C1 segment of cervical spinal cord (tissue), 14 donors: ENCODE data around the gene OGN.

Experiments
- DNase-seq, 14 donors: peaks; one replicate each; lab custom pipeline; 2025; lab: John Stamatoyannopoulos, UW

Gene OGN

DNA sequence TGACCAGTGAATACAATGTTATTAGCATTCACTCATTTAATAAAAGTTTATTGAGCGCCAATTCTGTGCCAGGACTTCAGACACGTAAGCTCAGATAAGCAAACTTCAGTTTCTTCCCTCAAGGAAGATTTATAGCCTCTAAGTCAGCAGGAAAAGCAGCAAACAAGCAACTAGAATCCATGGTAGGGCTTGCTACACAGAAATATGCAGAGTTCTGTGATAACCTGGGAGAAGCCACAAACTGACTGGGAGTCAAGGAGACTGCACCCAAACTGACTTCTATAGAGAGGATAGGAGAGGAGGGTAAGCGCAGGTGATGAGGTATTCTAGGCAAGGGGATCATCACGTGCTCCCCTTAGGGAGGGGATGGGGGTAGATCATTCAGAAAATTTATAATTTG lies 1.4 kb upstream of the OGN start:
- DNase-seq = no peak

DNA sequence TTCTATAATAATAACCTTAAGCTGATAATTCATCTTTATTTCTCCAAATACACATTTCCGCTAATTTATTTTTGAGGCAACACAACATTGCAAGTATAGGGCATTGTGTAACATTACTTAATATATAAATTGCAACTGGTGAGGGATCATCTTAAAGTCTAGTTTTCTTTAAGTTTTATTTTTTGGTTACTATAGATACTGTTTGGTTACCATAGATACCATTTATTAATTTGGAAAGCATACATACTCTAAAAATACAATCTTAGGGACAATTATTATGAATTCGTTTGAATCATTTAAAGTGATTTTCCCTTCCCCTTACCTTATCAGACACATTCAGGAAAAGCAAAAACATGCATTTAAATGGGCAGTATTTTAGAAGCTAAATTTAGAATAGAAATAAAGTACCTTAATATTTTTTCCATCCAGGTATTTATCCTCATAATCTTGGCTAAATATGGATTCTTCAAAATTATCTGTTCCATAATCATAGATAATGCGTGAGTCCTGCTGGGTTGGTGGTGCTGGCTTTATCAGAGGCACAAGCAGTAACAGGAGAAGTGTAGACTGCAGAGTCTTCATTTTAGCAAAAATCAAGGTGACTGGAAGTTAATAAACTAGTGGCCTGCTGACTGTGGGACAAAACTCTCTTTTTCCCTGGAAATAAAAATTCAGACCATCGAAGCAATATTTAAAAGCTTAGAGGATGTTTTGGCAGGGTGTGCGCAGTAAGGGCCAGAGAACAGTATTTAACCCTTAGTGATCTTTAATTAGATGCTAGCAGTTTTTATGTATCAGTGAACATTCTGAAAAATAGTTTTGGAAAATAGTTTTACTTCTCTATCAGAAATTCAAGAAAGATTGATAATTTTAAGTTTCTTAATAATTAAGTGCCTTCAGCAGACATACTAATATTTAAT lies 1.3 kb downstream of the OGN start:
- no peak for DNase-seq

DNA sequence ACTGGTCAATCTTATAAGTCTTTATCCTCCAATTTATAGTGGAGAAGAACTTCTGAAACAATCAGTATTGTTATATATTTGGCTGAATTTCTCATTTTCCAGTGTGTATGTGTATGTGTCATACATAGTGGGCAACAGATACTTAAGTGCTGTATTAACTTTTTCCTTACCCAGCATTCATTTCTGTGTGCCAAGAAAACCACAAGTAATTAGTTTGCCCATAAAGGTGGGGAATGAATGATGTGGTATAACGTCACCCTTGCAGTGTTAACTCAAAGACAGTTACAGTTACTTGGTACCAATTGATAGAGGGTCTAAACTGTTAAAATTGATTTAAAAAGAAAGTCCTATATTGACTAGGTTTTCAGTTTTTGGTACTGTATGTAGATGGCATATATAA lies 2.0 kb downstream of the OGN start:
- no peak for DNase-seq

DNA sequence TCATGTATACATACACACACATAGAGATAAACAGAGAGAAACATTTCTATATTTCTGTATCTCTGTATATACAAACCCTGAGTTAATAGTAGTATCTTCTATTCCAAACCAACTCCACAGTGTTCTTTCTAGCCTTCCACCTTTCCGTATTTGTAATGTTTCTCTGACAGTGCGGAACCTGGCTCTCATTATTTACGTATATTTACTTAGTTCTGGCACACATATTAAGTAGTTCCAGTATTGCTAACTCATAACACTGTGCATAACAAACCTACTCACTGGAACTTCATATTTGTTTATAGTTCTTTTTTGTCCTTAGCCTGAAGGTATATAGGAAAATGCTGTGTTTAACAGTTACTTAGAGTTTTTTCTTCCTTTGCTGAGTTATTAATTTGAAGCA lies 6.5 kb downstream of the OGN start:
- DNase-seq = no peak

DNA sequence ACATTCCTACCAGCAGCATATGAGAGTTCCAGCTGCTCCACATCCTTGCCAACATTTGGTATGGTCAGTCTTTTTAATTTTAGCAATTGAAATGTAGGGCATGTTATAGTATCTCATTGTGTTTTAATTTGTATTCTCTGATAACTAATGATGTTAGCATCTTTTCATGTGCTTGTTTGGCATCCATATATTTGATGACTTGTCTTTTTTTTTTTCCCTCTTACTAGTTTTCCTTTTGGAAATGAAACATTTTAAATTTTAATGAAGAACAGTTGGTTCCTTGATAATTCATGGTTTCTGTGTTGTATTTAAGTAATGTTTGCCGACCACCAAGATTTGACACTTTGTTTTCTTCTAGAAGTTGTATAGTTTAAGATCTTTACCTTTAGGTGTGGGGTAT lies 8.8 kb downstream of the OGN start:
- DNase-seq = no peak

DNA sequence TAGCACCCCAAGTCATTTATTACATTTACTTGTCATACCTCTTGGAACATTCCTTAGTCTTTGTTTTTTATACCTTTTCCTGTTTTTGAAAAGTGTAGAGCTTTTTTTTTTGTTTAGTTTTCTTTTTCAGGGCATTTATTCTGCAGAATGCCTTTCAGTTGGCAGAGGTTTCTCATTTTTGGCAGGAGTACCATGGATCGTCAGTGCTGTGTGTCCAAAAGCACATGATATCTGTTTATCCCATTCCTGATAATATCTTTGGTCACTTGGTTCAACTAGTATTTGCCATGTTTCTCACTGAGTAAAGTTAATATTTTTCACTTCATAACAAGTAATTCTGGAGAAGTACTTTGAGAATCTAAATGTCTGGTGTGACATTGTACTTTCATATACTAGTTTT lies 10.7 kb downstream of the OGN start:
- DNase-seq = no peak

DNA sequence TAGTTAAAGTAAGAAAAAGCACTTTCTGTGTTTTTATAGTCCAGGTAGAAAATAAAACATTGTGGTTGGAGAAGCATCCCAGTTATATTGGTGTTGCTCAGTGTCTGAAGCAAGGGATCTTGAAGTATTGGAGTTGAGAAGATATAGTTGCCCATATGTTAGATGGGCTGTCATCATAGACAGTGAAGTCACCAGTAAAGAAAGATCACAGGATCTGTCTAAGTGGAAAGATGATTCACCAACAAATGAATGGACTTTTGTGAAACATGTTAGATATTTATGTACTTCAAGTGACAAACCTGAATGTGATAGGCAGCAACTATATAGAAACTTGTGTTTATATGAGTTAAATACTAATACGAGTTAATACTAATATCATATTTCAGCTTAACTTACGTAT lies 11.7 kb downstream of the OGN start:
- DNase-seq = no peak

DNA sequence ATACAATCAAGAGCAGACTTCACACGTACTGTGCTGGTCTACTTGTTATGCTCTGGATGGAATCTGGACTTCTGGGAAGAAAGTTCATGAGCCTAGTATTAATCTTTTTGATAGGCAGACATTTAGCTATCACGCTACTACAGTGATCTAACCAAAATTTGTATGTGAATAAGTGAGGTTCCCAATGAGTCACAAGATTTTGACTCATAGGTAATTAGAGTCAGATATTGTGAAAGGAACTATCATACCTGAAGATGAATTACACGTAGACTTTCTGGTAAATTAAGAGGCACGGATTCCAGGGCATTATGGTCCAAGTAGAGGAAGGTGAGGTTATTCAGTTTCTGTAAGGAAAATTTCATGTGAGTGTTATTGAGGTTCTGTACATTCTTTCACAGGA lies 18.4 kb downstream of the OGN start:
- DNase-seq = no peak

DNA sequence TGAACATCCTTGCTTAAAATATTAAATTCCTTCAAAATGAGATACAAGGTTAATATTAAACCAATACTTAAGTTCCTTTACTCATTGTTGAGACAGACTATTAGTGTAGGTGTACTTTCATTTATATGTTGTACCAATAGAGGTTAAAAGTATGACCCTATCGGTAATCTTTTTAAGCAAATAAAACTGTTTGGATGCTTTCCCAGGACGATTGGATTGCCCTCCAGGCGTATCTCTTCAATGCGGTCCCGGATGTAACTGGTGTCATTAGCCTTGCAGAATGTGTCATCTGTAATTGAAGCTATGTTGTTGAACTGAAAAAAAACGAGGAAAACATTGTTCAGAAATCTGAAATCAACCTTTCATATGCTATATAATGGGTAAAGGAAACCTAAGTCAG lies 18.9 kb downstream of the OGN start:
- no peak for DNase-seq

DNA sequence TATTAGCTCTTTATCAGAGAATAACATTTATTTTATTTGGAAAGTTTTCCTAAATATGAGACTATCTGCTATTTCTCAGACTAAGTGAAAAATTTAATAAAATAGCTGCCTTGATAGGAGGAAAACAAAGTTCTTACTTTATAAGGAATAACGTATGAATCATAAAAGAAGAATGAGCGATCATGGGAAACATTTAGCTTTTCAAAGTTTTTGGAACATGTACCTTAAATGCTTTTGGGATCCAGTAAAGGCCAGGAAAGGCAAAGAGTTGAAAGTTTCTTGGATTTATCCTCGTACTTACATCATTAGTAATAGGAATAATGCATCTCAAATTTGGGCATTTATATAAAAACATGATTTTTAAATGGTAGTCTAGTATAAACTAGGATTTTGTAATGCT lies 19.4 kb downstream of the OGN start:
- no peak for DNase-seq

DNA sequence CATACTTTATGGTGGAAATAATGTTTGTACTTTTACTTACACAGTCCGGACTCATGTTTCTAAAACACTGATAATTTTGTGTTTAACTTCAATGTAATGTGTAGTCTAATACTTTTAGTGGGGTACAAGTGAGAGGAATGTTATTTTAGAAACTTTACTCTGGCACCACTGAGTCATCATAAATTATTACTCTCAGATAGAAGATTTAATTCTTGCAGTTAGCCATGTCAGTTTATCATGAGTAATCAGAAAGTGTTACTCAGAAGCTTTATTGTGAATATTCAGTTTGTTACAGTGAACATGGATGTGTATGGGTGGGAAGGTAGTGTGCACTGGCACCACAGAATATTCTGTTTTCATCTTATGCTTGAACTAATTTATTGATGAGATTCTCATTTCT lies 20.0 kb downstream of the OGN start:
- no peak for DNase-seq

DNA sequence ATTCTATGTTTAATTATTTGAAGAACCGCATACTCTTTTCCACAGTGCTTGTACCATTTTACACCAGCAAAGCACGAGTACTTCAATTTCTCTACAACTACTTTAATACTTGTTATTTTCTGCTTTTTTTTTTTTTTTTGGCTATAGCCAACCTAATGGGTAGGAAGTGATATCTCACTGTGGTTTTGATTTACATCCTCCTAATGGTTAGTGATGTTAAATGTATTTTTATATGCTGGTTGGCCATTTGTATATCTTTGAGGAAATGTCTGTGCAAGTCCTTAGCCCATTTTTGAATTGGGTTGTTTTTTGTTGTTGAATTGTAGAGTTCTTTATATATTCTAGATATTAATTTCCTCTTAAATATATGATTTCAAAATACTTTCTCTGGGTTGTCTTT lies 22.6 kb downstream of the OGN start:
- DNase-seq = no peak

DNA sequence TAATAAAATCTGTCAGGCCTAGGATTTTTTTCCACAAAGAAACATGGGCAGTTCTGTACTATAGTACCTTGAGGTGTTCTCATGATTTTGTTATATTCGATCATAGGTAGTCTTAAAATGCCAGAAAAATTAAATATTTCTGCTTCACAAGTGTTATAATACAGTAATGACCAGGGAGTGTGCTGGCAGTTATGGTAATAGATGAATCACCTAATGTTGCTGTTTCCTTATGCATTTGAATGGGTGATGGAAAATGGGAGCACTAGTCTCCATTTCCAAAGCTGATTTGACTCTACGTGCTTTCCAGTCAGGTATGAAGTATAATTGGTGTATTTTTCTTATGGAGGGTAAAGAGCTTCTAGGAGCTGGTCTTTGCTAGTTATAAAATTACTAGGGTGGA lies 23.8 kb downstream of the OGN start:
- no peak for DNase-seq

DNA sequence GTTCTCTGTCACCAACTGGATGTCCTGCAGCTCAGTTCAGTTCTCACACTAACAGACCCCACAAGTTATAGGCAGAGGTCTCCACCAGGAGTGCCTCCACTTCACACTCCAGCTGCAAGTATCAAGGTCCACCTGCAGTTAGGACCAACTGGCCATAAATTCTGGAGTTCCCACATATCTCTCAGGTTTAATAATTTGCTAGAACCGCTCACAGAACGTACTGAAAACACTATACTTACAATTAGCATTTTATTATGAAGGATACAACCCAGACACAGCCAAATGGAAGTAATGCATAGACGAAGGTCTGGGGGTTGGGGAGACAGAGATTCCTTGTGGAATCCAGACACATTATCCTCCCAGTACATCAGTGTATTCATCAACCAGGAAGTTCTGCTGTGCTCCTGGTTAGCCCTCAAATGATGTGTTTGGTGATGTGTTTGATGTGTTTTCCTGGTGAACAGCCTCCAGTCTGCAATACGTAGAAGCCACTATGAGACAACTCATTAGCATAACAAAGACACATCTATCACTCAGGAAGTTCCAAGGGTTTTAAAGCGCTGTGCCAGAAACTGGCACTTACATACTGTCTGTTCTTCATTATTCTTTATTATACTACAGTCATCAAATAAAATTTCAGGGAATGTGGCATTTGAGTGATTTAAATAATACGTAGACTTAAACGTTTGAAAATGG lies 25.4 kb downstream of the OGN start:
- no peak for DNase-seq

DNA sequence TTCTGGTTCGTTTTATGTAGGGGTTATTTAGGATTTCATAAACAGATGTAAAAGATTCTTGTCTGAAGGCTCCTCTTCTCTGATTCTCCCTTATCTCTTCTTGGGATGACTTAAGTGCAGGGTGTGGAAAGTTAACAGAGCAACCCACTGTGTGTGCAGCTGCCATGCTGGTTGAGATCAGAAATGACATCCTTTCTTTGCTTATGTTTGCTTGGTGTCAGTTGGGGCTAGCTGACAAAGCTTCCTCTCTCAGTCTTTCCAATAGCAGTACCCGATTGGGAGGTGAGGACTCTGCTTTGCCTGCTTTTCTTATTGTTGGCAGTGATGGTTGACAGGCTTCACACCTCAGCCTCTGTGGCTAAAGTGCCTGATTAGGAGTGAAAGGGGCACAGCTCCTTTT lies 26.5 kb downstream of the OGN start:
- DNase-seq = no peak

DNA sequence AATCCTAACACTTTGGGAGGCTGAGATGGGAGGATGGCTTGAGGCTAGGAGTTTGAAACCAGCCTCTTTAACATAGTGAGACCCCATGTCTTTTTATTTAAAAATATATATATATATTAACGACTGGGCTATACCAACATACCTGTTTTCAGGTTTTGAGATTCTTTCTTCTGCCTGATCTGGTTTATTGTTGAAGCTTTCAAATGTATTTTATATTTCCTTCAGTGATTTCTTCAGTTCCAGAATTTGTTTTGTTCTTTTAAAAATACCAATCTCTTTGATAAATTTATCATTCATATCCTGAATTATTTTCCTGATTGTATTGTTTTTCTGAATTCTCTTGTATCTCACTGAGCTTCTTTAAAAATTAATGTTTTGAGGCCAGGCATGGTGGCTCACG lies 31.2 kb downstream of the OGN start:
- no peak for DNase-seq

DNA sequence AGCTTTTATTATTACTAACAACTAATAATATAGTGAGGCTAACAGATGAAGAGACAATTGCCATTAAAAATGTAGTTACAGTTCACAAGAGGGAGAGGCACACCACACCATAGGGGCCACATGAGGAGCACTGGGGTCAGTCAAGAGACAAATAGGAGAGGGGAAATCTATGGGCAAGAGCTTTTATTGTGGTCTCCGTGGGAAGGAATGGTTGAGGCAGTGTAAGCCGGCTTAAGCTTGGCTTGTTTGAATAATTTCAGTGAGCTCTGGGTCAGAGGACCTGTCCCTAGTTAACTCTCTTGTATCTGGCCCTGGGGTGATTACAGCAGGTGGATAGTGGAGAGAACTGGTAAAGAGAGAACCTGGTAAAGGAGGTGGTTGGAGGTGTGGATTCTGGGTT lies 35.3 kb downstream of the OGN start:
- DNase-seq = no peak

DNA sequence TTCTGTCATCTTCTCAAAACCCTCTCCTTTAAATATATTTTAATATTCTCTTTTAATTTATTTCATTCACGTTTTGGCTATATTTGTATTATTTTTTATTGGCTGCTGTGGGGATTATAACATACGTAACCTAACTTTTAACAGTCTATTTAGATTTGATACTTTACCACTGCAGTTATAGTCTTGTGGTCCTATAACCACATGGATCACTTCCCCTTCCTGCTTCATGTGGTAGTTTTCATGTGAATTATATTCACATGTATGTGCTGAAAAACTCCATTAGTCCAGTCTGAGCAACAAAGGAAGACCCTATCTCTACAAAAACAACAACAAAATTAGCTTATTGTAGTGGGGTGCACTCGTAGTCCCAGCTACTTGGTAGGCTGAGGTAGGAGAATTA lies 44.3 kb downstream of the OGN start:
- no peak for DNase-seq

DNA sequence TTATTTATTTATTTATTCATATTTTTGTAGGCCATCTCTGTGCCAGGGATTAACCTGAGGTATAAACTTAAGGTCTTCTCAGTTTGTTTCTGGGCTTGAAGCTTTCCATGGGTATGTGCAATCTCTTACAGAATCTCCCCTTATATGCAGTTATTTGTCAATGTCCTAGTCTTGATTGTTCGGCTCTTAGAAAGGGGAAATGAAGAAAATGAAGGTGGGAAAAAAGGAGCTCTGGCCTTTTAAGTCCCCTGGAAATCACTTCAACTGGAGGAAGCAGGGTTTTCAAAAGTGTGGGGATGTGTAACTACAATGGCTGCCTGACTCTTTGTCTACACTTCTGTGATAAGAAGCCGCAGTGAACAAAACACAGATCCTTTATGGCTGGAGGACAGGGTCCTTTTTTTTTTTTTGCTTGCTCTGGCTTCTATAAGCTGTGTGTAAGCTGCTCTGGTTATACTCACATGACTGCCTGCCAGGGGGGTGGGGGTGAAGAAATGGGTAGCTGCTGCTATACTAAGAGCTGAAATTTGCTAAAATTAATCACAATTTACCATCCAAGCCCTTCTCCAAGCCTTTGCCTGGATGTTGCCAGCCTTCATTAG lies 44.9 kb downstream of the OGN start:
- DNase-seq = no peak

DNA sequence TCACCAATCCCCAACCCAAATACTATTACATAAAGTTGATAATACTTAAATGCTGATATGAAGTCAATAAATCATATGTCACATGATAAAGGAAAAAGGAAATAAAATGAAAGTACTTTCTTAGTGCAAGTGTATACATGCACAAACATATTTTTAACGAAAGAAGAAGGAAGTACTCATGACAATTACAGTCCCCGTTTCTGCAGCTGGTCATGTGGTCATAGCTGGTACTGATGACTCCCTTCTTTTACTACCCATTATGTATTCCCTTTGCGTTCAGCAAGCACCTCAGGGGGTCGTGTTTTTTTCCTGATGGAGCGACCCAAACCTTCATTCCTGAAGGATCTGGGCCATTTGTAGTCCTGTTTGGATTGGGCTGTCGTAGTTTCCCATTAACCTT lies 51.3 kb downstream of the OGN start:
- DNase-seq = no peak

DNA sequence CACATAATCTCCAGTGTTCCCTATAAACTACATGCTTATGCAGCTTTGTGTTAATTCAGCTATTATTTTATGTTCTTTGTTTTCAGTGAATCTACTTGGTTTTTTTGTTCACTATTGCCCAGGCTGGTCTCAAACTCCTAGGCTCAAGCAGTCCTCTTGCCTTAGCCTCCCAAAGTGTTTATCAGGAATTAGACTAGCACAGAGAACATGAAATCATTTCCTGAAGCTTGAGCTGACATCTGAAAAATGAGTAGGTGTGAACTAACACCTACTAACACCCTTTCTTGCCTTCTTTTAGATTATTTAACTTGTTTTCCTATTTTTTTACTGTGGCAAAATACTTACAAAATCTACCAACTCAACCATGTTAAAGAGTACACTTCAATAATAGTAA lies 53.6 kb downstream of the OGN start:
- DNase-seq = no peak

DNA sequence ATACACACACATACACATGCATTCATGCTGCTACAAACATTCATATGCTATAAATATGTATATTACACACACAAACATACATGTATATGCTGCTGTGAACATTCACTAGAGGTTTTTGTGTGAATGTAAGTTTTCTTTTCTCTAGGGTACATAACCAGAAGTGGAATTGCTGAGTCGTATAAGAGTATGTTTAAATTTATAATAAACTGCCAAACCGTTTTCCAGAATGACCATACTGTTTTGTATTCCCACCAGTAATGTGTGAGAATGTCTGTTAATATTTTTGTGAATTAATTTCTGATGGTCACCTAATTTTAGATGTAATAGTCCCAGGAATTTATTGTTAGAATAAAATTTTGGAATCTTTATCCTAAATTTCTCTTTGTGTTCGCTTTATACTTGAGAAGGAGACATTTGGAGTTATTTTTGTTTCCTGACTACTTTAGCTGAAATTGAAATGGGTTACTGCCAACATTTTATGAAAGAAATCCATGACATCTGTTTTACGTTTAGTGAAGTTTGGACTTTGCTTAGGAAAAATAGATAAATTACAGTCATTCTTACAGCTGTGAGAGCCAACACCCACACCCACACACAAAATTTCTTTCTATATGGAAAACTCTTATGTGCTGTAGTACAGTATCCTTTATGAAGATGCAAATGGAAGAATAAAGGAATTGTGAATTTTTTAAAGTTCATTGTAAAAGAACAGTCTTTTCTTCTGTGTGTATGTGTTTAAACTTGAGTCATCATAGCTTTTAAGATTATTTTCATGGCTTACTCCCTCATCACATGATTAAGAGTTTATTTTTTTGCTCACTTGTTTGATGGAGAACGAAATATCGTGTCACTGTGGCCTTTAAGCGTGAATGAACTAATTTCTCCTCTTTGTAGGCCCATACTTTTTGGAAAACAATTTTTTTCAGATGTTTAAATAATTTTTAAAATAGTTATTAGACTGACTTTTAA lies 54.3 kb downstream of the OGN start:
- DNase-seq = no peak
